Ishikawa (cell line): ENCODE measurements around the gene PANK3.

Source experiments
- CEBPB ChIP-seq: IDR thresholded peaks from 2 replicates; pipeline ENCODE4 v1.6.1; 2012
- CREB1 ChIP-seq: IDR thresholded peaks from 2 replicates; pipeline ENCODE4 v1.6.1; 2012; ENCODE audit warnings: low read depth
- EGR1 ChIP-seq: IDR thresholded peaks from 2 replicates; pipeline ENCODE4 v1.6.1; 2012
- EP300 ChIP-seq: IDR thresholded peaks from 2 replicates; pipeline ENCODE4 v1.6.1; 2012; ENCODE audit warnings: borderline replicate concordance
- FOXM1 ChIP-seq: IDR thresholded peaks from 2 replicates; pipeline ENCODE4 v1.6.1; 2012; ENCODE audit warnings: low read depth, borderline replicate concordance
- NFIC ChIP-seq: IDR thresholded peaks from 2 replicates; pipeline ENCODE4 v1.6.1; 2012
- RAD21 ChIP-seq: IDR thresholded peaks from 2 replicates; pipeline ENCODE4 v1.6.1; 2012; ENCODE audit warnings: low read depth
- TAF1 ChIP-seq: IDR thresholded peaks from 2 replicates; pipeline ENCODE4 v1.6.1; 2012; ENCODE audit warnings: low read depth, mild to moderate bottlenecking
- TCF12 ChIP-seq: IDR thresholded peaks from 2 replicates; pipeline ENCODE4 v1.6.1; 2012; ENCODE audit warnings: low read depth
- TEAD4 ChIP-seq: IDR thresholded peaks from 2 replicates; pipeline ENCODE4 v1.6.1; 2012
- YY1 ChIP-seq: IDR thresholded peaks from 2 replicates; pipeline ENCODE4 v1.6.1; 2012; ENCODE audit warnings: low read depth
- ZBTB7A ChIP-seq: IDR thresholded peaks from 2 replicates; pipeline ENCODE4 v1.6.1; 2012; ENCODE audit warnings: low read depth
- TF ChIP-seq, protein P1 (sequence below): IDR thresholded peaks from 2 replicates; pipeline ENCODE4 v1.6.1; 2012
- TF ChIP-seq, protein P2 (sequence below): IDR thresholded peaks from 2 replicates; pipeline ENCODE4 v1.6.1; 2012; ENCODE audit warnings: low read depth, mild to moderate bottlenecking
- TF ChIP-seq, protein P3 (sequence below): IDR thresholded peaks from 2 replicates; pipeline ENCODE4 v1.6.1; 2012

PANK3 gene

DNA sequence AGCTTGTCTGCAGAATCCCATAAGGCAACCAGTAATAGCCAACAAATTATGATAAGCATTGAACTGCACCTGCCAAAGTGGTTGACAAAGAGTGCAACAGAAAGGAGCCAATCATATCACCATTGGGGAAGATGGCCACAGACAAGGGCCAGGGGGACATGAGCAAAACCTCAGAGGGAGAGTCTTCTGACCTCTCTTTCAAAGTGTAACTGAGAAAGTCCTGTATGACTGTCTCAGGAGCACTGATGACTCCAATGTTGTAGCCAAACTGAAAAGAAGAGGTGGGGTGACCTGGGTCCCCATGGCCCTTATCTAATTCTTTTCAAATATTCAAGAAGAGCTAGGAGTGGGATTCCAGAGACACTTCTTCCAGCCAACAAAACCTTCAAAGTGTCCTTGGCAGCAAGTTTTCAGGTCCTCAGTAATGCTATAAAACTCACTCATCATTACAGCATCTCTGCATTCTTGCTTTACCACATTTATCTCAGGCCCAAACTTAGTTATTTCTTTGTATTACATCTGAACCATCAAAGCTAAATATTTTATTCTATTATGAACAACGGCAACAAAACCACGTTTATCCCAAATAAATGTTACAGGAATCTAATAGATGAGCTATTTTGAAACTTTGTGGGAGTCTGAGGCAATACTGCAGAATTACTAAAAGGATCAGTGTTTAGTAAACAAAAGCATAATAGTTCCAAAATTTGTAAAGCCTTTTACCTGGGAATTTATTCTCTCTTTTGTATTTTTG lies 25.6 kb downstream of the PANK3 start:
- TF ChIP-seq, protein P1, sequence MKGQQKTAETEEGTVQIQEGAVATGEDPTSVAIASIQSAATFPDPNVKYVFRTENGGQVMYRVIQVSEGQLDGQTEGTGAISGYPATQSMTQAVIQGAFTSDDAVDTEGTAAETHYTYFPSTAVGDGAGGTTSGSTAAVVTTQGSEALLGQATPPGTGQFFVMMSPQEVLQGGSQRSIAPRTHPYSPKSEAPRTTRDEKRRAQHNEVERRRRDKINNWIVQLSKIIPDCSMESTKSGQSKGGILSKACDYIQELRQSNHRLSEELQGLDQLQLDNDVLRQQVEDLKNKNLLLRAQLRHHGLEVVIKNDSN: no peak
- TF ChIP-seq FOXM1: no peak
- no peak for TF ChIP-seq EP300
- TF ChIP-seq, protein P2, sequence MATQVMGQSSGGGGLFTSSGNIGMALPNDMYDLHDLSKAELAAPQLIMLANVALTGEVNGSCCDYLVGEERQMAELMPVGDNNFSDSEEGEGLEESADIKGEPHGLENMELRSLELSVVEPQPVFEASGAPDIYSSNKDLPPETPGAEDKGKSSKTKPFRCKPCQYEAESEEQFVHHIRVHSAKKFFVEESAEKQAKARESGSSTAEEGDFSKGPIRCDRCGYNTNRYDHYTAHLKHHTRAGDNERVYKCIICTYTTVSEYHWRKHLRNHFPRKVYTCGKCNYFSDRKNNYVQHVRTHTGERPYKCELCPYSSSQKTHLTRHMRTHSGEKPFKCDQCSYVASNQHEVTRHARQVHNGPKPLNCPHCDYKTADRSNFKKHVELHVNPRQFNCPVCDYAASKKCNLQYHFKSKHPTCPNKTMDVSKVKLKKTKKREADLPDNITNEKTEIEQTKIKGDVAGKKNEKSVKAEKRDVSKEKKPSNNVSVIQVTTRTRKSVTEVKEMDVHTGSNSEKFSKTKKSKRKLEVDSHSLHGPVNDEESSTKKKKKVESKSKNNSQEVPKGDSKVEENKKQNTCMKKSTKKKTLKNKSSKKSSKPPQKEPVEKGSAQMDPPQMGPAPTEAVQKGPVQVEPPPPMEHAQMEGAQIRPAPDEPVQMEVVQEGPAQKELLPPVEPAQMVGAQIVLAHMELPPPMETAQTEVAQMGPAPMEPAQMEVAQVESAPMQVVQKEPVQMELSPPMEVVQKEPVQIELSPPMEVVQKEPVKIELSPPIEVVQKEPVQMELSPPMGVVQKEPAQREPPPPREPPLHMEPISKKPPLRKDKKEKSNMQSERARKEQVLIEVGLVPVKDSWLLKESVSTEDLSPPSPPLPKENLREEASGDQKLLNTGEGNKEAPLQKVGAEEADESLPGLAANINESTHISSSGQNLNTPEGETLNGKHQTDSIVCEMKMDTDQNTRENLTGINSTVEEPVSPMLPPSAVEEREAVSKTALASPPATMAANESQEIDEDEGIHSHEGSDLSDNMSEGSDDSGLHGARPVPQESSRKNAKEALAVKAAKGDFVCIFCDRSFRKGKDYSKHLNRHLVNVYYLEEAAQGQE: no peak
- TF ChIP-seq TAF1: no peak
- TF ChIP-seq RAD21: no peak

DNA sequence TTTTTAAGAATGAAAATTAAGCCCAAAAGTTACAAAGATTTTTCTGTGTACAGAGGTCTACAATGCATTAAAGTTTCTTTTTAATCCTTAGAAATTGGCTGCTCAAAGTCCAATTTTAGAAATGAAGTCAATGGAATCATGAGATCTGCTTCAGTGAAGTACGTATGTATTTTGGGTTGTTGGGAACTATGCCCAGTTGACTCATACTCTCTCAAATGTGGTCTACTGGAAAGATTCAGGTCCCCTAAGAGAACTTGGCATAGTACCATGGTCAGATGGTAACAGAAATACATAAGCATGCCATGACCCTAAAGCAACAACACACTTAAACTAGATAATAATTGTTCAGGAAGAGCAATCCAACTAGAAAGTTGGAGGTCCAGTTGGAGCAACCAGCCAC lies 27.0 kb downstream of the PANK3 start:
- TF ChIP-seq, protein P1: no peak

DNA sequence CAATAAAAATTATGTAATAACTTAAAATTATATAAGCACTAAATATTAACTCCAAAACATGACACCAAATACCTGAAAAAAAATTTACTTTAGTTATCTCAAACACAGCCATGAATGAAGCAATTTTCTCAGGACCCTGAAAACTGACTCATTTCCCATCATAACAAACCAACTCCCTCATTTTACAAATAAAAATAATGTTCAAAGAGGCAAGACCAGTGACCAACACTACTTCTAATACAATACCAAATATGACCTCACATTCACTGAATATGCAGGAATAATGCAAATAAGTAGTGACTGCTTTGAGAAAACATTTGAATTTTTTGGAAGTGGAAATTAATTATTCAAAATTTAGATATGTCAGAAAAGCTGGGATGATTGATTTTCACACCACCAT lies 28.5 kb downstream of the PANK3 start:
- no peak for TF ChIP-seq EGR1
- TF ChIP-seq, protein P2: no peak
- TF ChIP-seq NFIC: no peak
- no peak for TF ChIP-seq YY1
- TF ChIP-seq CREB1: no peak
- TF ChIP-seq, protein P3, sequence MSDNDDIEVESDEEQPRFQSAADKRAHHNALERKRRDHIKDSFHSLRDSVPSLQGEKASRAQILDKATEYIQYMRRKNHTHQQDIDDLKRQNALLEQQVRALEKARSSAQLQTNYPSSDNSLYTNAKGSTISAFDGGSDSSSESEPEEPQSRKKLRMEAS: no peak
- no peak for TF ChIP-seq TEAD4
- no peak for TF ChIP-seq EP300
- TF ChIP-seq RAD21: no peak
- TF ChIP-seq FOXM1: no peak
- TF ChIP-seq TAF1: no peak
- TF ChIP-seq ZBTB7A: no peak

DNA sequence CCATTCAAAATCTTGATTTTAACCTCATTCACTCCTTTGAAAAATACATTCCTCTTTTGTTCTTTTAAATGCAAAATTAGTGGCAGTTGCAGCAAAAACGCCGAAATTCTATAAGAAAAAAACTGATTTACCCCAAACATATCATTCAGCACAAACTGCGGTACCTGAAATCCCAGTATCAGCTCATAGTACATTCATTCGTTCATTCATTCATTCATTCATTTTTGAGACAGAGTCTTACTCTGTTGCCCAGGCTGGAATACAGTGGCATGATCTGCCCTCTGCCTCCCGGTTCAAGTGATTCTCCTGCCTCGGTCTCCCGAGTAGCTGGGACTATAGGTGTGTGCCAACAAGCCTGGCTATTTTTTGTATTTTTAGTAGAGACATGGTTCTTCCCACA lies 29.6 kb downstream of the PANK3 start:
- no peak for TF ChIP-seq FOXM1
- no peak for TF ChIP-seq ZBTB7A
- no peak for TF ChIP-seq CREB1

DNA sequence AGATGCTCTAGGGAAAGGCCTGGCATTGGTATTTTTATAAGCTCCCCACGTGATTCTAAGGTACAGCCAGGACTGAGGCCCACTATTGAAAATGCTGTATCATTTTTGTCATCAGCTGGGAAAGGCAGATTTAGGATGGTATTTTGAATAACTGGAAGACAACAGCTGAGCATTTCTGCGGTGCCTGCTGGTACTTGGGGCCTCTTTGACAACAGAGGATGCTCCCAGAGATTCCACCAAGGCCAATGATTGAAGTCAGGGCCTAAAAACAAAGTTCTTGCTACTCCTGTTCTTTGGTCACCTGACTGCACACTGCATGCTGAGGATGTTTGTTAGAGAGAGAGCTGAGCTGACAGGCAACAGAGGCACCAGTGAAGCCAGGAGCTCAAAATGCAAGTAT lies 42.0 kb downstream of the PANK3 start:
- TF ChIP-seq, protein P2: no peak
- TF ChIP-seq YY1 (no peak), EGR1 (no peak), TCF12 (no peak), CEBPB (no peak)
- TF ChIP-seq, protein P3: no peak
